Heart left ventricle (tissue), 13 donors: ENCODE results near the gene KCNE4.

Source experiments
- POLR2A ChIP-seq, 2 donors: fragments of 450-650 bp; IDR thresholded peaks; one replicate each; pipeline ENCODE4 v1.6.1; 2017; ENCODE audit warnings: antibody characterized with exemption in 2 of 2, mild to moderate bottlenecking in 2 of 2, moderate library complexity in 2 of 2
- TF ChIP-seq, protein P1 (sequence below), 12 donors: fragments of 200-600 bp; sonication (generic) in 4 of 12; IDR thresholded peaks; one replicate each; pipeline versions ENCODE4 v1.5.0 to v1.8.0; 2018 to 2022; ENCODE audit warnings: antibody characterized with exemption in 12 of 12, mild to moderate bottlenecking in 5 of 12
- donor health status: ischemic (EF 13 %, LVEDD 7.1; RV severe dilation, severe dysfunction).
- donor health status: DM: no; HTN: yes; CAD: no.
- donor health status: DM: no; HTN: no; CAD: no.
- donor health status: ischemic (EF 25% LVEDD 6.9; RV normal size, moderate dysfunction).
- donor health status: ischemic (EF 25% LVEDD 5.7; RV mildly dilated, moderate dysfunction).
- donor health status: ischemic (EF 35%, LVEDD 5.7; RV mildly dilated, moderate dysfunction).
- donor health status: nonischemic (EF 11% LVEDD 7.7; RV severe dilation, severe dysfunction).
- donor health status: DM: yes; HTN: yes; CAD: no.
- donor health status: PGD.
- donor health status: ischemic (EF 29% LVEDD 5.4; RV normal size, mild dysfunction).
- donor health status: nonischemic (EF 23%, LVEDD 6.1; RV moderate dilation, normal function).

GRCh38 chr2:223092667-223093066, 40.7 kb downstream of the KCNE4 start:
- TF ChIP-seq, protein P1, sequence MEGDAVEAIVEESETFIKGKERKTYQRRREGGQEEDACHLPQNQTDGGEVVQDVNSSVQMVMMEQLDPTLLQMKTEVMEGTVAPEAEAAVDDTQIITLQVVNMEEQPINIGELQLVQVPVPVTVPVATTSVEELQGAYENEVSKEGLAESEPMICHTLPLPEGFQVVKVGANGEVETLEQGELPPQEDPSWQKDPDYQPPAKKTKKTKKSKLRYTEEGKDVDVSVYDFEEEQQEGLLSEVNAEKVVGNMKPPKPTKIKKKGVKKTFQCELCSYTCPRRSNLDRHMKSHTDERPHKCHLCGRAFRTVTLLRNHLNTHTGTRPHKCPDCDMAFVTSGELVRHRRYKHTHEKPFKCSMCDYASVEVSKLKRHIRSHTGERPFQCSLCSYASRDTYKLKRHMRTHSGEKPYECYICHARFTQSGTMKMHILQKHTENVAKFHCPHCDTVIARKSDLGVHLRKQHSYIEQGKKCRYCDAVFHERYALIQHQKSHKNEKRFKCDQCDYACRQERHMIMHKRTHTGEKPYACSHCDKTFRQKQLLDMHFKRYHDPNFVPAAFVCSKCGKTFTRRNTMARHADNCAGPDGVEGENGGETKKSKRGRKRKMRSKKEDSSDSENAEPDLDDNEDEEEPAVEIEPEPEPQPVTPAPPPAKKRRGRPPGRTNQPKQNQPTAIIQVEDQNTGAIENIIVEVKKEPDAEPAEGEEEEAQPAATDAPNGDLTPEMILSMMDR (IDR thresholded peaks at IDR 0.05) = no peak
- TF ChIP-seq POLR2A (IDR thresholded peaks at IDR 0.05) = no peak
